ENCODE results near the gene HLA-DPB1. TPM values are rescaled to one million over a fixed set of nuclear protein-coding genes. Genes with fewer than 3 reads are reported as not detected.
A peak's percentile ranks its signal among the peaks of the same experiment; 100 is the strongest.

The HLA-DPB1 gene
- total and polyA plus RNA-seq, 9 of the 15 experiments (the other 6 are each of a cell fraction or from before 2014, with no cell fraction given), result 0.07 to 1.2 (median 0.51) TPM

- FAIRE-seq, result no peak
Measured at GRCh38 chr6:33104887-33105286, 29.1 kb downstream of the HLA-DPB1 start.

DNA sequence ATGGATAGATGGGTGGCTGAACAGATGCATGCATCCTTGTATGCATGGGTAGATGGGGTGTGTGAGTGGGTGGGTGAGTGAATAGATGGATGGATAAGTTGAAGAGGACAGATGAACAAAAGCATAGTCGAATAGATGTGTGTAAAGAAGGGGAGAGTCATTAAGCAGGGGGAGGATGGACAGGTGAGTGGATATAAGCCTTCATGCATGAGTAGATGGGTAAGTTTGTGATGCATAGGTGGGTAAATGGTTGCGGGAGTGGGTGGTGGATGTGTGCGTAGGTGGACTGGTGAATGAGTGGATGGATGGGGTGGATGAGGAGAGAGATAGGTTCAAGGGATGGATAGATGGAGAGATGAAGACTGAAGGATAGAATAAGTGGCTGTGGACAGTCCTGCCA is 29.6 kb downstream of the HLA-DPB1 start:
- Histone ChIP-seq H3K4me2 (ENCODE audit: insufficient read depth, low read length) (no peak overlapping the region), H2AFZ (ENCODE audit: low read depth, low read length) (no peak overlapping the region), H3K27me3 (ENCODE audit: control insufficient read depth in 2 of 2, insufficient read depth in 2 of 2, low read length in 2 of 2) (peaks cover 6 to 18% of the 10 kb centered on the region in 2 experiments; a peak in 4 of 5 replicates), H3K4me1 (replicated peaks in 1 of 2; ENCODE audit: control insufficient read depth in 2 of 2, insufficient read depth in 2 of 2, low read length in 2 of 2) (no peaks in the 10 kb centered on the region), H3K9ac (ENCODE audit: insufficient read depth in 1 of 2, low read depth in 2 of 2, low read length in 2 of 2) (no peak overlapping the region), H4K20me1 (replicated peaks; ENCODE audit: control insufficient read depth, insufficient read depth, low read length) (no peaks in the 10 kb centered on the region), H3K9me3 (replicated peaks; ENCODE audit: control insufficient read depth, insufficient read depth, low read depth, low read length) (no peaks in the 10 kb centered on the region), H3K4me3 (no peak overlapping the region), H3K79me2 (ENCODE audit: control insufficient read depth, insufficient read depth, low read length) (no peaks in the 10 kb centered on the region), H3K9me1 (ENCODE audit: control insufficient read depth, insufficient read depth, low read length) (no peaks in the 10 kb centered on the region), H3K27ac (ENCODE audit: extremely low read depth, low read depth, low read length) (no peak overlapping the region), H3K36me3 (ENCODE audit: control insufficient read depth, insufficient read depth, low read length) (no peaks in the 10 kb centered on the region)
- ATAC-seq (no peak), DNase-seq (ENCODE audit: extremely low read depth in 1 of 4, low spot score in 3 of 4) (no peak), FAIRE-seq (no peak)
- TF ChIP-seq SMARCB1 (IDR thresholded peaks at IDR 0.05; ENCODE audit: insufficient read length, low read depth), result no peak
- no peak for TF ChIP-seq ZNF436 (CRISPR knock-in tag; IDR thresholded peaks at IDR 0.05)
- no peak for TF ChIP-seq ZNF174 (CRISPR knock-in tag; IDR thresholded peaks at IDR 0.05)
- no peak for TF ChIP-seq SAP30 (IDR thresholded peaks at IDR 0.05; ENCODE audit: borderline replicate concordance, insufficient read depth, low read depth, low read length, poor library complexity, severe bottlenecking)
- no peak for TF ChIP-seq RNF2 (IDR thresholded peaks at IDR 0.05)
- TF ChIP-seq ZNF24 (IDR thresholded peaks at IDR 0.05), result no peak
- TF ChIP-seq HNRNPUL1 (IDR thresholded peaks at IDR 0.05; ENCODE audit: low read length), result no peak
- TF ChIP-seq KAT8 (IDR thresholded peaks at IDR 0.05; ENCODE audit: low read depth), result no peak
- TF ChIP-seq GATAD2B (IDR thresholded peaks at IDR 0.05; ENCODE audit: borderline replicate concordance), result no peak
- TF ChIP-seq ZNF224 (CRISPR knock-in tag; IDR thresholded peaks at IDR 0.05), result no peak
- TF ChIP-seq THRAP3 (IDR thresholded peaks at IDR 0.05; ENCODE audit: borderline replicate concordance), result no peak
- no peak for TF ChIP-seq ZNF143 (CRISPR knock-in tag; IDR thresholded peaks at IDR 0.05)
- TF ChIP-seq FOXO4 (CRISPR knock-in tag; IDR thresholded peaks at IDR 0.05), result no peak
- no peak for TF ChIP-seq SREBF2 (CRISPR knock-in tag; IDR thresholded peaks at IDR 0.05)
- no peak for TF ChIP-seq ZNF311 (CRISPR knock-in tag; IDR thresholded peaks at IDR 0.05)
- no peak for TF ChIP-seq CHCHD3 (CRISPR knock-in tag; IDR thresholded peaks at IDR 0.05)
- no peak for TF ChIP-seq FOXP1 (CRISPR knock-in tag; IDR thresholded peaks at IDR 0.05)
- no peak for TF ChIP-seq ZSCAN29 (IDR thresholded peaks at IDR 0.05)
- TF ChIP-seq ZNF707 (CRISPR knock-in tag; conservative IDR thresholded peaks at IDR 0.05), result no peak
- WGBS (ENCODE audit: insufficient coverage, low coverage, missing lambda C conversion rate), result 2% methylated on average over 3 of the region's 3 CpGs
- no TSS peak for BruUV-seq (replicated peaks)
- ChIA-PET POLR2A (no interaction called here), CTCF (ENCODE audit: low intra/inter-chr PET ratio) (no interaction called here)
- intact Hi-C loops (cut with micrococcal nuclease) (no loop called here), in situ Hi-C loops (cut with MboI) (no loop called here)

More at GRCh38 chr6:33104887-33105286, 29.1 kb downstream of the HLA-DPB1 start:
- no peak overlapping the region for H3K4me2 ChIP-seq (ENCODE audit: insufficient read depth, low read length)
- no peaks in the 10 kb centered on the region for H3K79me2 ChIP-seq (ENCODE audit: control insufficient read depth, insufficient read depth, low read length)
- TF ChIP-seq SPI1 (IDR thresholded peaks at IDR 0.05; ENCODE audit: borderline replicate concordance, low read depth, low read length) (peak; percentile 43; the same call in 1 of the 2 replicates), ZZZ3 (IDR thresholded peaks at IDR 0.05) (no peak)
- WGBS (ENCODE audit: insufficient coverage, low coverage, missing lambda C conversion rate), result 0% methylated on average over 1 of the region's 1 CpG
- intact Hi-C loops (cut with micrococcal nuclease), result no loop called here
- no peaks in the 10 kb centered on the region for H4K20me1 ChIP-seq (replicated peaks; ENCODE audit: control insufficient read depth, insufficient read depth, low read length)
- H3K9me3 ChIP-seq (replicated peaks; ENCODE audit: control insufficient read depth, insufficient read depth, low read depth, low read length), result no peaks in the 10 kb centered on the region
- no peak overlapping the region for H3K27ac ChIP-seq (ENCODE audit: extremely low read depth, low read depth, low read length)
- peaks cover 6 to 18% of the 10 kb centered on the region in 2 experiments; a peak in 4 of 5 replicates for H3K27me3 ChIP-seq (ENCODE audit: control insufficient read depth in 2 of 2, insufficient read depth in 2 of 2, low read length in 2 of 2)
- ChIA-PET POLR2A (no interaction called here), CTCF (ENCODE audit: low intra/inter-chr PET ratio) (no interaction called here)
- in situ Hi-C loops (cut with MboI), result no loop called here
- H3K4me3 ChIP-seq, result no peak overlapping the region
- no TSS peak for BruUV-seq (replicated peaks)
- H3K9ac ChIP-seq (ENCODE audit: insufficient read depth in 1 of 2, low read depth in 2 of 2, low read length in 2 of 2), result no peak overlapping the region
- no peaks in the 10 kb centered on the region for H3K36me3 ChIP-seq (ENCODE audit: control insufficient read depth, insufficient read depth, low read length)
- H2AFZ ChIP-seq (ENCODE audit: low read depth, low read length), result no peak overlapping the region
- ATAC-seq, result no peak
- no peak for DNase-seq (ENCODE audit: extremely low read depth in 1 of 4, low spot score in 3 of 4)
- H3K4me1 ChIP-seq (replicated peaks in 1 of 2; ENCODE audit: control insufficient read depth in 2 of 2, insufficient read depth in 2 of 2, low read length in 2 of 2), result no peaks in the 10 kb centered on the region
- no peaks in the 10 kb centered on the region for H3K9me1 ChIP-seq (ENCODE audit: control insufficient read depth, insufficient read depth, low read length)

All from K562 (cell line).